Embryonic facial prominence (tissue), 1 donor: ENCODE data around the gene CASTOR1.

Experiments
- DNase-seq: peaks from one replicate; pipeline ENCODE4 v3.0.0-alpha.2; 2016; ENCODE audit errors: extremely low spot score

Gene CASTOR1

DNA sequence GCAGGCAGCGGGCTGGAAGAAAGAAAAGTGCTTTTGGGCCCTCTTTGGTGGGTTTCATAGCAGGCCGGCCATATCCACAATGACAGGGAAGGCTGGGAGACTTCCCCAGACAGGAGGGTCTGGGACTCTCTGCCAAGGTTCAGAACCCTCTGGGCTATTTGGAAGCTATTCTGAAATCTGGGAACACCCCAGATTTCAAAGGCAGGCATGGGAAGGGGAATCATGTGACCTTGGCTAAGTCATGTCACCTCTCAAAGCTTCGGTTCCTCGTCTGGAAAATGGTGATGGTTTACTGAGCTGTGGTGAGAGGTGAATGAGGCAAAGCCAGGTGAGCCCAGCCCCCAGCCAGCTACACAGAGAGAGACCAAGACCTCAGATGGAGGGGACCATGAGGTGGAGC is 4.6 kb downstream of the CASTOR1 start:
- DNase-seq, result no peak

DNA sequence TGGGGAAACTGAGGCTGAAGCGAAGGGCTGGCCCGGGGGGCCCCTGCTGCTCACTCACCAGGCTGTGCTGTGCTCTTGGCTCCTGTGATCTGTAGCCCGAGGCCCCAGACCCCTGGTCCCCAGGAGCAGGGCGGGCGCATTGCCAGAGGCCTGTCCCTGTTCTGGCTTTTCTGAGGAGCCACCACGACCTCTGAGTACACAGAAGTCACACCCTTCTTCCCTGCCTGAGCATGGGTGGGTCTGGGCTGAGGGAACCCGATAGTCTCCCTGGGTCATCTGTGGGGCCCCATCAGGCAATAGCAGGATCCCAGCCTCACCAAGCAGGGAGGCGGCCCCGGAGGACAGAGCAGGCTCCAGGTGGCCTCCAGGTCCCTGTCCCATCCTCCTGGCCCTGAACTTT is 5.1 kb downstream of the CASTOR1 start:
- no peak for DNase-seq

DNA sequence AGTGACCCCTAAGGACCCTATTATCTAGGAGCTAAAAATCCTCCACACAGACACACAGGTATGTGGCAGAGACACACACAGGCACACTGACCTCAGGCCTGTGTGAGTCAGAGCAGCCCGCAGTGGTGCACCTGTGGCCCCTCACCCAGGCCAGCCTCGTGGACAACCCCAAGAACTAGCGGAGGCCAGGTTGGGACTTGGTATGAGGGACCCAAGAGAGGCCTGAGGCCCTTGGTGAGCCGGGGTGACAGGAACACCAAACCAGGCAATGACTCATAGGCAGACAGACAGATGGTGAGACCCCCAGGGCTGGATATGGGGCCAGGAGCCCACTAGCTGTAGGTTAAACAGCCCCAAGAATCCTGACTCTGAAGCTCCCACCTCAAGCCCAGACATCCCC is 6.0 kb downstream of the CASTOR1 start:
- DNase-seq, result no peak

DNA sequence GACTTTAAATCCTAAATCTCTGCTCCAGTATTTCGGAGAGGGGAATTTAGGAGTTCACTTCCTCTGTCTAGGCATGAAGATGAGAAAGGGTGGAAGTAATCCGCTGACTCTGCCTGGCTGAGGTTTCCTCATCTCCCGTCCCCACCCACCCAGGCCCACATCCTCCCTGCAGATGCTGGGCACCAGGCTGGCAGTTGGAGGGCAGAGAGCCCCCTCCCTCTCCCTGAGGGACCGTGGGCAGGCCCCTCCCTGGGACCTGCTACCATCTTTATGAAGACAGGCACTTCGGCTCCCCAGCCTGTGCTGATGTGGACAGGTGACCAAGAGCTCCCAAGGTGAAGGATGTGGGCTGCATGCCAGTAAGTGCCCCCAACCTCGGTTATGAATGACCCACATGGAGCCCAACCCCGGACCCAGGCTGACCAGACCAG is 6.7 kb downstream of the CASTOR1 start:
- no peak for DNase-seq

DNA sequence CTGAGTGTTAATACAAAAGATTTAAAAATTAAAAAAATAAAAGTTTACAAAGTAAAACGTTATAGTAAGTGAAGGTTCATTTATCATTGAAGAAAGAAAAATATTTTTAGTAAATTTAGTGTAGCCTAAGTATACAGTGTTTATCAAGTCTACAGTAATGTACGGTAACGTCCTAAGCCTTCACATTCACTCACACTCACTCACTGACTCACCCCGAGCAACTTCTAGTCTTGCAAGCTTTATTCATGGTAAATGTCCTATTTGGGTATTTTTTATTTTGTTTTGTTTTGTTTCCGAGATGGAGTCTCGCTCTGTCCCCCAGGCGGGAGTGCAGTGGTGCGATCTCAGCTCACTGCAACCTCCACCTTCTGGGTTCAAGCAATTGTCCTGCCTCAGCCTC is 8.8 kb downstream of the CASTOR1 start:
- DNase-seq, result no peak

DNA sequence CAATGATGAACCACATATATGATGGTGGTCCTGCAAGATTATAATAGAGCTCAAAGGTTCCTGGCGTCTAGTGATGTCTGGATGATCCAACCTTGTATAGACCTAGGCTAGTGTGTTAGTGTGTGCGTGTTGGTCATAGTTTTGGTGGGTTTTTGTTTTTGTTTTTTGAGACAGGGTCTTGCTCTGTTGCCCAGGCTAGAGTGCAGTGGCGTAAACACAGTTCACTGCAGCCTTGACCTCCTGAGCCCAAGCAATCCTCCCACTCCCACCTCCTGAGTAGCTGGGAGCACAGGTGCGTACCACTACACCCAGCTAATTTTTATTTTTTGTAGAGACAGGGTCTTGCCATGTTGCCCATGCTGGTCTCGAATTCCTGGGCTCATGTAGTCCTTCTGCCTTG is 9.4 kb downstream of the CASTOR1 start:
- no peak for DNase-seq

DNA sequence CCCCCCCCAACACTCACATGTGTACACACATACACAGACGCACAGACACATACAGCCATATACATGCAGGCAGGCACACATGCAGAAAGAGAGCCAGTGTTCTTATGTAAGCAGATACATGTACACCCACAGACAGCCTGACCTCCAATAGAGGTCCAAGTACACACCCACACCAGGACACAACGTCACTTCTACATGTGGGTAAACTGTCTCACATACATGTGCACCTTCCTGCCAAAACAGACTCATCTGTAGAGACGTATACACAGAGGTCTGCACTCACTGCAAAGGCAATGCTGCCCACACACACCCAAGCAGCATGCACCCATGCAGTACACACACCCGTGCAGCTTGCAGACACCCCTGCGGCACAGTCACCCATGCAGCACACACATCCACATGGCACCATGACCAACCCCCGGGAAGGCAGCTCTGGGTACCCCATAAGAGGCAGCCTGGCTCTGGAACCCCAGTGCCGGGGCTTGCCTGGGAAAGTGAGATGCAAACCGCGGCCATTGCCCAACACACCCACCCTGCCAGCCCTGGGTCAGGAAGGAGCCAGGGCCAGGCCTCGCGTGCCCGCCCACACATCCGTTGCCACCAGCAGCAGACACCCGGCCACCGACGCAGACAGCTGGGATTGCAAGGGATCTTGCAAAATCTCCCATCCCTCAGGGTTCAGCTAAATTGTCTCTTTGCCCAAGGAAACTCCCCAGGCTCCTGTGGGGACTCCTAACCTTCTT is 10.1 kb downstream of the CASTOR1 start:
- no peak for DNase-seq

DNA sequence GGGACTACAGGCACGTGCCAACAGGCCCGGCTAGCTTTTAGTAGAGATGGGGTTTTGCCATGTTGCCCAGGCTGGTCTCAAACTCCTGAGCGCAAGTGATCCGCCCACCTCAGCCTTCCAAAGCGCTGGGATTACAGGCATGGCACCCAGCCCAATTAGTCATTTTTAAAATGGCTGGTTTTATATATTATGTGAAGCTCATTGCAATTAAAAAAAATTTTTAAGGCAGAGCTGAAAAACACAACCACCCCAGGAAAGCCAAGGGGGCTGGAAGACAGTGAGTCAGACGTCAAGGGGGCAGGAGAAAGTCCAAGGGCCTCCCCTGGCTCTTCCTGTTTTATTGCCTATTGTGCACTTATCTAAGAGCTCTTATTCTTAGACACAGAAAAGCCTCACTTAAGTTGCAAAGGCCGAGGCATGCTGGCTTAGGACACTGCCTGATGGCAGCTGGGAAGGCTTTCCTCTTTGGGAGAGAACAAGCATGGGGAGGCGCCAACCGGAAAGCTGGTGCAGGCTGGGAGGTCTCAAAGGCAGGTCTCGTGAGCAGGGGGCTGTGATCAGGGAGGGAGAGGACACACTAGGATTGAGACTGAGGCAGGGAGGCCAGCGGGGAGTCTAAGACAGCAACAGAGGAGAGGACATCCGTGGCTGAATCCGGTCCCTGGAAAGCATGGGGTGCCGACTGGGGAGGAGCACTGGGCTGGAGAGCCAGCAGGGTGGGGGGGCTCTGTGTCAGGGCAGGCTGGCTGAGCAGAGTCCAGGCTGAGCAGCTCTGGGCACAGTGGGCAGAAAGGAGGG is 11.6 kb downstream of the CASTOR1 start:
- no peak for DNase-seq

DNA sequence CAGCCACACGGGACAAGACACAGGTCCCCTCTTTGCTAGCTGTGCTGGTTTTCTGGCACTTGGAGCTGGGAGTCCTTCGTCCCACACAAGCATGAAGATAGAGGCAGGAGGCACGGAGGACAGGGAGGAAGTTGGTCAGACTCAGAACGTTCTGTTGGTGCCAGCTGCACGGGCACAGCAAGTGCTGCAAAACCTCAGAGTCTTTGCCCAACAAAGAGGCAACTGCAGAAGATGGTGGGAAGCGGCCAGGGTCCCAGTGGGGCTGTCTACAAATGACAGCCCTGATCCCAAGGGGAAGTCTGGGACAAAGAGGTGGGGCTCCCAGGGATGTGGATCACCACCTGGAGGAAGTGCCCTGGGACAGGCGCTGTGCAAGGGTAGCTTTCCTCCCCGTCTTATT is 13.3 kb downstream of the CASTOR1 start:
- DNase-seq, result no peak

DNA sequence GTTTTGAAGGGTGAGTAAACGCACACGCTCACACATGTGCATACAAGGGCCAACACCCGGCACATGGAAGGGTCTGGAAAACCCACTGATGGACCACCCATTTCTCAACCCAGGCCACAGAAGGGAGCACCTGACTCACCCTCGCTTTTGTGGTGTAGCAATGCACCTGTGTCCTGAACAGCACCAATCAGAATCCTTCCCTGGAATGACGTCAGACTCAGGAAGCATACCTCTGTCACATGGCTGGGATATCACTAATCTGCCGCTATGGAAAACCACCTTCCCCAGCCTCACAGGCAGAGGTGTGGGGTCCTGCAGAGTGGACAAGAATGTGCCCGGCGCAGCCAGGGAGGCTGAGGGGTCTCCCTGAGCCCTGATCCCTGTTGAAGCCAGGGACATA is 13.7 kb downstream of the CASTOR1 start:
- DNase-seq, result no peak

DNA sequence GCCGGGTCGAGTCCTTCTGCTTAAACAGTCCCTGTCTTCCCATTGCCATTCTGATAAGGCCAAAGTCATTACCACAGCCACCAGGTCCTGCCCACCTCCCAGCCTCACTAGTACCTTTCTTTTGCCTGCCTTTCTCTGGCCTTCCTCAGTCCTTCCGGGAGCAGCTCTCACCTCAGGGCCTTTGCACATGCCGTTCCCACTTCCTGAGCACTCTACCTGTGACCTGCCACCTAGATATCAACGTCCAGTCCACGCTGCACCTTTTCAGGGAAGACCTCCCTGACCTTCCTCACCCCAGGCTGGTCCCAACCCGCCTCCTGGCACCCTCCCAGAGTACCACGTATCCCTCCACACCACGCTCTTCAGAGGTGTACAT is 14.9 kb downstream of the CASTOR1 start:
- DNase-seq, result no peak

DNA sequence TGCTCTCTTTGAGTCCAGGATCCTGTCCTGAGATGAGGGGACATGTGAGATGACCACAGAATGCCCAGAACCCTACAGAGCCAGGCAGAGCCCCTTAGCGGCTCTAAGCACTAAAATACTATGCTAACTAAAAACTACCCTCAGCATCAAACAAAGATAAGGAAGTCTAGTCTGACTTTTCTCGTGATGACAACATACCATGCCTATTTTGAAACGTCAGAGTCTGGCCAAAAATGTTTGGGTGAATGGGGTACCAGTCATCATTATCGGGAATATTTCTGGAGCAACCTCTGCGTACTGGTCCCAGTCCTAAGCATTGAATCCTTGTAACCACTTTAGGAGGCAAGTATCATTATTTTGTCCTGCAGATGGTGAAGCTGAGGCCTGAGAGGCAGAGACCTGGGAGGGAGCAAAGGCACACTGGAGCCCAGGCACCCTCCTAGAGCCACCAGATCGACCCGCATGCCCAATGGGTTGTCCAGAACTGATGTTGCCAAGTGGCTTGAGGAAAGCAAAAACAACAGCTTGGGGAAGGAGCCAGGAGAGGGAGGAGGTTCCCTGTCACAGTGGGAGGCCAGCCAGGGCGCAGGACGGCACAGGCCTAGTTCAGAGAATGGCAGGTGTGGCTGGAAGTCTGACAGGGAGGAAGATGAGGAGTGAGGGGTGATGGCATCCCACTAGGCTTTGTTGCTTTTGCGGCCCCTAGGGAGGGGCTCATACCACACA is 15.4 kb downstream of the CASTOR1 start:
- DNase-seq, result no peak

DNA sequence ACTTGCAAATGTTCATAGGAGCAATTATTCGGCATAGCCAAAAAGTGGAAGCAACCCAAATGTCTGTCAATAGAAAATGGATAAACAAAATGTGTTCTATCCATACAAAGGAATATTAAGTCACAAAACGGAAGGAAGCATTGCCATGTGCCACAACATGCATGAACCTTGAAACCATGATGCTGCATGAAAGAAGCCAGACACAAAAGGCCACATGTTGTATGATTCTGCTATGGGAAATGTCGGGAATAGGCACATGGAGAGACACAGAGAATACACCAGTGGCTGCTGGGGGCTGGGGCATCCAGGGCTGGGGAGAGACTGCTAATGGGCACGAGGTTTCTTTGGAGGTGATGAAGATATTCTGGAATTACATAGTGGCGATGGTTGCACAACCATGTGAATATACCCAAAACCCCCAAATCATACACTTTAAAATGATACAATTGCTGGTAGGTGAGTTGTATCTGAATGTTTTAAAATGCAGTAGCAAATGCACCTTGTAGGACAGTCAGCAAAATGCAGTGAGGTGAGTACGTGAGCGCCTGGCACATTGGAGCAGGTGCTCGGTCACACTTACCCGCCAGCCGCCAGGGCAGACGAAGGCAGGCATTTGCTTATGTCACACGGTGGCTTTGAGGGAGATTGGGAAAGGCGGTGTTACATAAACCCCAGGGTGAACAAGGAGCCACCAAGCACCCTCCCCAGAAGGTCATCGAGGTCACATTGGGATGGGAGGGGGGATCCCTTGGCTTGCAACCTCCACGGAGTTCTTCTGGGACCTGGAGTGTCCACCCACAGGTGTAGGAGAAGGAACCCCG is 16.3 kb downstream of the CASTOR1 start:
- DNase-seq, result no peak

DNA sequence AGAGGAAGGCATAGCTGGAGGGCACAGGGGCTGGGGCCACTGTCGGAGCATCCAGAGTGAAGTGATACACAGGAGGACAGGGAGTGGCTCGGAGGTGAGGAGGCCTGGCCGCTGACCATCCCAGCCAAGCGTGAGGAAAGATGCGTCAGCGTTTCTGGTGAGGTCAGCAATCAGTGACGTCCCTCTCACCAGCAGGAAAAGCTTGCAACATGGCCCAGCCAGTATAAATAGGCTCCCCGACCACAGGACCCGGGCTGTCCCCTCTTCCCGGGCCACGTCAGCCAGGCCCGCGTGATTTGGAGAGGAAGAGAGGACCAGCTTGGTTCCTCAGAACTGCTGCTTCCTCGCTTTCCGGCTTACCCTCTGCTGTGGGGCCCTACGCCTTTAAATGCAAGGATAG is 18.5 kb downstream of the CASTOR1 start:
- DNase-seq, result no peak

DNA sequence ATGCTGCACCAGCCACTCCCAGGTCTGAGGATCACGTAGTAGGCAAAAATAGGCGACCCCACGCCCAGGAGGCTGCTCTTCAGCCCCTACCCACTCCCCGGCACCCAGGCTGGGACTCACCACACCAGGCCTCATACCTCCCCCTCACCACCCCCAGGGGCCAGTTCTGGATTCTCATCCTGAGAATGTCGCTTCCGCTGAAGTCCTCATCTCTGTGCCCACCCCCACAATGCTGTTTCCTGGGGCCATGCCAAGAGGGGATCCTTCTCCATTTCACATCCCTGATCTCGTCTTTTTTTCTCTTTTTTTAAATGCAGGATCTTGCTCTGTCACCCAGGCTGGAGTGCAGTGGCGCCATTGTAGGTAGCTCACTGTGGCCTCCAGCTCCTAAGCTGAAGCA is 21.0 kb downstream of the CASTOR1 start:
- DNase-seq, result no peak

DNA sequence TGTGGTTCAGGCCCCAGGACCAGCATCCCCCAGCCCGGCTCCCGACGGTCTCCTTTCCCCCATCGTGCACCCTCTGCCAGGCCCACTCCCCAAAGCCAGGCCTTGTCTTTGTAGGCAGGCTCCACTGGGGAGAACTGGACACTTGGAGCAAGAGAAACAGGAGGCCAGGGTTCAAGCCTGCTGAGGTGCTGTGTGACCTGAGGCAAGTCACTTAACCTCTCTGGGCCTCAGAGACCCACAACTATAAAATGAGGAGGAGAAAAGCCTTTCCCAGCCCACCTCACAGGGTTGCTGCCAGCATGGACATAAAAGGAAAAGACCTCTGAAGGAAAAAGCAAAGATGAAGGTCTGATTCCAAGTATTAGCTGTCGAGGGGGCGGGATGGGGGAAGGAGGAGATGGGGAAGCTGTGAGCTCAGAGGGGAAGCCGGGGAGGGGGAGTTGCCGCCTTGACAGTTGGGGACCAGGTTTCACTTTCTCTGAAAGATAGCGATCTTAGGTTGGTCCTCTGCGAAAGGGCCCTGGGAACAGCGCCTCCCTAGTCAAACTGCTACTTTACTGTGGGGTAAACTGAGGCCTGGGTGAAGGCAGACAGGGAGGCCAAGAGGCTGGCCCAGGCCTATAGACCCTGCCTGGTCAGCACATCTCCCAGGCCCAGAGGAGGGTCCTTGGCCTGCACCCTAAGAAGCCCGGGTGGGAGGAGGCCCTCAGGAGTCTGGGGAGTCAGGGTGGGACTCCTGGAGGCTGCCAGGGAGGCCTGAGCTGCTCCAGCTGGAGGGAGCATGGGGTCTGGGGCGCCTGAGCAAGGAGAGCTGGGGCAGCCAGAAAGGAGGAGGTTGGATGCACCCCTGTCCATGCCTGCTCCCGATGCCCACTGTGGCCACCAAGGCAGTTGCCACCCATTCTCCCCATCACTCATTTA is 21.7 kb downstream of the CASTOR1 start:
- DNase-seq, result no peak

DNA sequence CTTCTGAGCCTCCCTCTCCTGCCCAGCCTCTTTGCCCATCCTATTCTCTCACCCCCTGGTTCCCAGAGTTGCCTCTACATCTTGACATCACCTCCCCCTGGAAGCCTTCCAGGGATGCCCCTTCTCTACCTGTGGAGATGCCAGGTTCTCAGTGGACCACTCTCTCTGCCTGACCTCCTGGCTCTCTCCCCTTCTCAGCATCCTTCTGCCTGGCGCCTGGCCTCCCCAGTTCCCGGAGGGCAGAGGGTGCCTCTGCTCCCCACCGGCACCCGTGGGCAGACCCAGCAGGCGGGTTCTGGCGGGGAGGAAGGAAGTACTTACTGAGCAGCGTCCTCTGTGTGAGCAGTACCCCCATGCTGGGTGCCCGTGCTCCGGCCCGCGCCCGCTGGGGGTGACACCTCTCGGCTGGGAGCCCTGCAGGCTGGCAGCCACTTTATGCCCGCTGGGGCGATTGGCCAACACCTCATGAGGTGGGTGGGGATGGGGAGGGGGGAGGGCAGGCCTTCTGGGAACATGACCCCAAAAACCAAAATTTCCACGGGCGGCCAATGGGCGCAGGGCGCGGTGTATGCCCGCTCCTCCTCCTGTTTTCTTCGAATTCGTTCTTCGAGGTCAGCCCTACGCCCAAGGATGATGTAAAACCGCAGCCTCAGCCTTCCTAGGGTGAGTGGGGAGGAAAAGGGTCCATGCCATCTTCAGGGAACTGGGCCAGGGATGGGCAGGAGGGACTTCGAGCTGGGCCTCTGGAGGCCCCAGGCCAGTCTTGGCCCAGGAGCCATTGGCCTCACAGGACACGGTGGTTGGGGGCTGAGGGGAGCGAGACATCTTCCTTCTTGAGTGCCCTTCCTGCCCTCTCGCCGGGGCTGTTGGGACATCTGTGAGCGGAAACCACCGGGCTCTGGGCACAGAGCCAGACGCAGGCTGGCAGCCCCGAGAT is 22.6 kb downstream of the CASTOR1 start, which contains the start of gene OSM:
OSM (minus strand) TSS at position 407 of the 937 bp plus-strand sequence; CDS start at position 355, 52 bp downstream.
- no peak for DNase-seq

DNA sequence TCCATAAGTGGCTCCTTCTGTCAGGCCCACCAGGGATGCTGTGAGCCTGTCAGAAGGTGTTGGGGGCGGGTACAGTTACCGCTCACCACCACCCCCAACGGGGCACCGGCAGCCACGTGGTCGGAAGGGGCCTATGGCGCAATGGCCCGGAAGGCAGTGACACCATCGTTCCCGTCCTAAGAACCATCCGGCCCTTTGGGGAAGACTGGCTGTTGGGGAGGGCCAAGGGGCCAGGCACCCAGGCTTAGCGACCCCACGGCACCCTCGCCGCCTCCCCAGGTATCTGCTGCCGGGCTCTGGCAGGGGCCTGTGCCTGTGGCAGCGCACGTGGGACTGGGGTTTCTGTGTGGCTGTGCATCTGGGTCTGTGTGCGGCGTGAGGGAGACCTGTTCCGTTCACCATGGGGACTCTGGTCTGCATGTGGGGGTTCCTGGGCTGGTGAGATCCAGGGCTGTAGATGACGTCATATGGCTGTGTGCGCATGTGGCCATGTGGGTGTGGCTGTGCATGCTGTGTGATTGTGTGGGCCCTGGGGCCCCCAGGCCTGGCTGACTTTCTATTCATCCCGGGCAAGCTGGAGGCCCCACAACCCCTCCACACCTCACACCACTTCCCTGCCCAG is 23.4 kb downstream of the CASTOR1 start:
- no peak for DNase-seq

DNA sequence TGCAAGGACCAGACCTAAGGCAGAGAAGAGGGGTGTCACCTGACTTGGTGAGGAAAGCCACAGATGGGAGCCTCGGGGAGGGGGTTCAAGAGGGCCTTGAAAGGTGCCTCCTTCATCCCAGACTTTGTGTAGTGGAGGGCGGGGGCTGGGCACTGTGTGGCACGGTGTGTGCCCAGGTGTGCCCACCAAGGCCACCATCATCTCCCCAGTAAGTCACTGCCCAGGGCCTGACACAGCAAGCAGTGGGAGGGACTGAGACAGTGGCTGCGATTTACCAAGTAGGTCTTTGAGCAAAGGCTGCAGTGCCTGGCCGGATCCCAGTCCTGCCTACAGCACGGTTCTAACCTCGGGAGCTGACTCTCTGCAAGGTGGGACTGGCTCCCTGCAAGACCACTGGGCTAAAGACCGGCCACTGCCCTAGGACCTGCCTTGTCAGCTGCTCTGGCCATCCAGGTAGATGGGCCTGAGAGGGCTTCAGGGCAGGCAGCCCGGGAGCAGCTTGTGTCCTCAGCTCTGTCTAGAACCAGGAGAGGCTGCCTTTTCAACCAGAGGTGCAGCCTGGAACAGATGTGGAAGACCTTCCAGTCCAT is 24.1 kb downstream of the CASTOR1 start:
- no peak for DNase-seq
